H1 (cell line): ENCODE measurements around the gene CEL.

Experiments
- EZH2 ChIP-seq: fragments of 200-600 bp; sonication (generic); IDR thresholded peaks from 2 replicates; pipeline ENCODE4 v1.7.1; 2012; ENCODE audit warnings: low read depth, mild to moderate bottlenecking, moderate library complexity, low read length, inconsistent platforms; ENCODE audit not compliant: severe bottlenecking
- GTF2F1 ChIP-seq: IDR thresholded peaks from 2 replicates; pipeline ENCODE4 v1.6.1; 2012; ENCODE audit warnings: low read depth, low read length, improper control_type of control experiment, borderline replicate concordance
- JUND ChIP-seq: IDR thresholded peaks from 2 replicates; pipeline ENCODE4 v1.6.1; 2011; ENCODE audit warnings: mild to moderate bottlenecking, improper control_type of control experiment, low read length
- POLR2A ChIP-seq, 2 experiments: IDR thresholded peaks; 1 replicate in 1 of 2; 2 replicates in 1 of 2; pipeline ENCODE4 v1.6.1; 2011; ENCODE audit warnings: low read depth in 2 of 2, low read length in 2 of 2, mild to moderate bottlenecking in 2 of 2; ENCODE audit errors: control extremely low read depth in 1 of 2
- SIRT6 ChIP-seq: IDR thresholded peaks from one replicate; pipeline ENCODE4 v1.7.1; 2012; ENCODE audit warnings: low read length, inconsistent platforms
- SIX5 ChIP-seq: IDR thresholded peaks from 2 replicates; pipeline ENCODE4 v1.6.1; 2011; ENCODE audit warnings: mild to moderate bottlenecking, low read depth, low read length
- SP2 ChIP-seq: IDR thresholded peaks from 2 replicates; pipeline ENCODE4 v1.6.1; 2012; ENCODE audit warnings: mild to moderate bottlenecking, low read length, inconsistent platforms
- SUZ12 ChIP-seq: fragments of 200-600 bp; sonication (generic); IDR thresholded peaks from 2 replicates; pipeline ENCODE4 v1.6.1; 2012; ENCODE audit warnings: mild to moderate bottlenecking, inconsistent platforms, low read length, moderate library complexity, mixed read lengths
- TCF12 ChIP-seq: IDR thresholded peaks from 2 replicates; pipeline ENCODE4 v1.6.1; 2011; ENCODE audit warnings: low read depth, mild to moderate bottlenecking, low read length
- TF ChIP-seq, protein P1 (sequence below), 3 experiments: IDR thresholded peaks; 1 replicate in 2 of 3; 2 replicates in 1 of 3; pipeline versions ENCODE4 v1.5.1 to v1.6.1; 2011; ENCODE audit warnings: low read length in 3 of 3, mild to moderate bottlenecking in 3 of 3, inconsistent platforms in 2 of 3, low read depth in 1 of 3, moderate library complexity in 1 of 3; ENCODE audit not compliant: insufficient read depth in 1 of 3; ENCODE audit errors: control extremely low read depth in 1 of 3

DNA sequence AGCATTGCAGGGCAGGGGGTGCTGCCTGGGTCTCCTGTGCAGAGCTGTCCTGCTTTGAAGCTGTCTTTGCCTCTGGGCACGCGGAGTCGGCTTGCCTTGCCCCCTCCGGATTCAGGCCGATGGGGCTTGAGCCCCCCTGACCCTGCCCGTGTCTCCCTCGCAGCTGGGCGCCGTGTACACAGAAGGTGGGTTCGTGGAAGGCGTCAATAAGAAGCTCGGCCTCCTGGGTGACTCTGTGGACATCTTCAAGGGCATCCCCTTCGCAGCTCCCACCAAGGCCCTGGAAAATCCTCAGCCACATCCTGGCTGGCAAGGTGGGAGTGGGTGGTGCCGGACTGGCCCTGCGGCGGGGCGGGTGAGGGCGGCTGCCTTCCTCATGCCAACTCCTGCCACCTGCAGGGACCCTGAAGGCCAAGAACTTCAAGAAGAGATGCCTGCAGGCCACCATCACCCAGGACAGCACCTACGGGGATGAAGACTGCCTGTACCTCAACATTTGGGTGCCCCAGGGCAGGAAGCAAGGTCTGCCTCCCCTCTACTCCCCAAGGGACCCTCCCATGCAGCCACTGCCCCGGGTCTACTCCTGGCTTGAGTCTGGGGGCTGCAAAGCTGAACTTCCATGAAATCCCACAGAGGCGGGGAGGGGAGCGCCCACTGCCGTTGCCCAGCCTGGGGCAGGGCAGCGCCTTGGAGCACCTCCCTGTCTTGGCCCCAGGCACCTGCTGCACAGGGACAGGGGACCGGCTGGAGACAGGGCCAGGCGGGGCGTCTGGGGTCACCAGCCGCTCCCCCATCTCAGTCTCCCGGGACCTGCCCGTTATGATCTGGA, 2.7 kb downstream of the CEL start:
- TF ChIP-seq SUZ12 (no peak), GTF2F1 (no peak), POLR2A (IDR thresholded peaks at IDR 0.05; ENCODE audit: control extremely low read depth in 1 of 2, low read depth in 2 of 2, low read length in 2 of 2) (no peak), EZH2 (no peak), SIX5 (no peak), SIRT6 (no peak), JUND (no peak), SP2 (no peak), TCF12 (no peak)
- TF ChIP-seq, protein P1, sequence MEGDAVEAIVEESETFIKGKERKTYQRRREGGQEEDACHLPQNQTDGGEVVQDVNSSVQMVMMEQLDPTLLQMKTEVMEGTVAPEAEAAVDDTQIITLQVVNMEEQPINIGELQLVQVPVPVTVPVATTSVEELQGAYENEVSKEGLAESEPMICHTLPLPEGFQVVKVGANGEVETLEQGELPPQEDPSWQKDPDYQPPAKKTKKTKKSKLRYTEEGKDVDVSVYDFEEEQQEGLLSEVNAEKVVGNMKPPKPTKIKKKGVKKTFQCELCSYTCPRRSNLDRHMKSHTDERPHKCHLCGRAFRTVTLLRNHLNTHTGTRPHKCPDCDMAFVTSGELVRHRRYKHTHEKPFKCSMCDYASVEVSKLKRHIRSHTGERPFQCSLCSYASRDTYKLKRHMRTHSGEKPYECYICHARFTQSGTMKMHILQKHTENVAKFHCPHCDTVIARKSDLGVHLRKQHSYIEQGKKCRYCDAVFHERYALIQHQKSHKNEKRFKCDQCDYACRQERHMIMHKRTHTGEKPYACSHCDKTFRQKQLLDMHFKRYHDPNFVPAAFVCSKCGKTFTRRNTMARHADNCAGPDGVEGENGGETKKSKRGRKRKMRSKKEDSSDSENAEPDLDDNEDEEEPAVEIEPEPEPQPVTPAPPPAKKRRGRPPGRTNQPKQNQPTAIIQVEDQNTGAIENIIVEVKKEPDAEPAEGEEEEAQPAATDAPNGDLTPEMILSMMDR (IDR thresholded peaks at IDR 0.05; ENCODE audit: control extremely low read depth in 1 of 3, insufficient read depth in 1 of 3, low read depth in 1 of 3, low read length in 3 of 3), result no peak
